HepG2 (cell line): ENCODE results near the gene ZBTB9. TPM values are rescaled to one million over a fixed set of nuclear protein-coding genes. Genes with fewer than 3 reads are reported as not detected.

Experiments
- AKAP8 ChIP-seq: sonication (generic); formaldehyde crosslinking; IDR thresholded peaks from 2 replicates; pipeline ENCODE4 v1.5.1; 2020; ENCODE audit warnings: mild to moderate bottlenecking, missing genetic modification reagents
- CEBPG ChIP-seq: IDR thresholded peaks from 2 replicates; pipeline ENCODE4 v1.6.1; 2016
- CREB1 ChIP-seq, 2 experiments: fragments of 450-650 bp in 1 of 2; IDR thresholded peaks; 2 replicates each; pipeline ENCODE4 v1.6.1; 2016 to 2017; ENCODE audit warnings: control low read depth in 1 of 2, mild to moderate bottlenecking in 1 of 2, missing compliant biosample characterization in 1 of 2, missing genetic modification characterization in 1 of 2
- FOXA3 ChIP-seq: IDR thresholded peaks from 2 replicates; pipeline ENCODE4 v1.6.1; 2016; ENCODE audit warnings: missing genetic modification reagents, missing compliant biosample characterization
- JUN ChIP-seq: sonication (generic); formaldehyde crosslinking; IDR thresholded peaks from 2 replicates; pipeline ENCODE4 v1.4.0; 2020; ENCODE audit warnings: mild to moderate bottlenecking, missing genetic modification reagents
- NFE2 ChIP-seq: sonication (generic); formaldehyde crosslinking; IDR thresholded peaks from 2 replicates; pipeline ENCODE4 v1.4.0; 2020; ENCODE audit warnings: missing genetic modification reagents
- NFIB ChIP-seq: sonication (generic); formaldehyde crosslinking; IDR thresholded peaks from 2 replicates; pipeline ENCODE4 v1.9.0; 2021; ENCODE audit warnings: missing genetic modification reagents, mild to moderate bottlenecking, borderline replicate concordance
- PAWR ChIP-seq: sonication (generic); formaldehyde crosslinking; IDR thresholded peaks from 2 replicates; pipeline ENCODE4 v1.4.0; 2020; ENCODE audit warnings: missing genetic modification reagents, mild to moderate bottlenecking, borderline replicate concordance
- POLR2G ChIP-seq: fragments of 200-400 bp; formaldehyde crosslinking; IDR thresholded peaks from 2 replicates; pipeline ENCODE4 v1.6.1; 2018; ENCODE audit warnings: mild to moderate bottlenecking, low read depth, low read length, moderate library complexity
- REXO4 ChIP-seq: sonication (generic); formaldehyde crosslinking; IDR thresholded peaks from 2 replicates; pipeline ENCODE4 v1.8.0; 2022; ENCODE audit warnings: missing genetic modification reagents, mild to moderate bottlenecking, borderline replicate concordance
- SMC3 ChIP-seq: IDR thresholded peaks from 2 replicates; pipeline ENCODE4 v1.6.1; 2011; ENCODE audit warnings: low read length, improper control_type of control experiment
- ZBTB44 ChIP-seq: sonication (generic); formaldehyde crosslinking; IDR thresholded peaks from 2 replicates; pipeline ENCODE4 v1.4.0; 2020; ENCODE audit warnings: missing genetic modification reagents
- ZBTB7A ChIP-seq: sonication (generic); formaldehyde crosslinking; IDR thresholded peaks from 2 replicates; pipeline ENCODE4 v1.8.0; 2022; ENCODE audit warnings: mild to moderate bottlenecking, missing genetic modification reagents
- ZFP36L1 ChIP-seq: sonication (generic); formaldehyde crosslinking; IDR thresholded peaks from 2 replicates; pipeline ENCODE4 v1.8.0; 2022; ENCODE audit warnings: mild to moderate bottlenecking, missing genetic modification reagents, moderate library complexity
- ZNF136 ChIP-seq: sonication (generic); formaldehyde crosslinking; IDR thresholded peaks from 2 replicates; pipeline ENCODE4 v1.8.1; 2022; ENCODE audit warnings: low read depth, mild to moderate bottlenecking, moderate library complexity, missing genetic modification reagents
- ZNF280B ChIP-seq: sonication (generic); formaldehyde crosslinking; IDR thresholded peaks from 2 replicates; pipeline ENCODE4 v1.5.0; 2020; ENCODE audit warnings: missing genetic modification reagents, mild to moderate bottlenecking, borderline replicate concordance
- ZNF329 ChIP-seq: sonication (generic); formaldehyde crosslinking; IDR thresholded peaks from 2 replicates; pipeline ENCODE4 v1.9.0; 2021; ENCODE audit warnings: low read depth, mild to moderate bottlenecking, missing genetic modification reagents
- ZNF75D ChIP-seq: sonication (generic); formaldehyde crosslinking; IDR thresholded peaks from 2 replicates; pipeline ENCODE4 v1.8.1; 2023; ENCODE audit warnings: missing genetic modification reagents, mild to moderate bottlenecking, borderline replicate concordance
- ZNF782 ChIP-seq: sonication (generic); formaldehyde crosslinking; IDR thresholded peaks from 2 replicates; pipeline ENCODE4 v1.4.0; 2020; ENCODE audit warnings: missing genetic modification reagents, mild to moderate bottlenecking, borderline replicate concordance
- polyA plus RNA-seq, 8 experiments: library from polyadenylated mRNA; depleted of rRNA in 3 of 8; stranded (reverse) in 7 of 8; unstranded in 1 of 8; fragments of >200 nt; fragmentation: Illumina TruSeq in 4 of 8; extraction: Trizol in 4 of 8; gene quantifications; 2 replicates each; pipeline versions ENCODE4 v1.2.1 to v1.2.3, GENCODE V29; 2011 to 2016; ENCODE audit warnings: low read depth in 4 of 8, missing spikeins in 1 of 8, mixed read lengths in 1 of 8; ENCODE audit not compliant: insufficient read depth in 1 of 8
- total RNA-seq, 5 experiments: library from RNA; depleted of rRNA; stranded (reverse); fragments of >200 nt; fragmentation: Illumina TruSeq; extraction: Trizol; gene quantifications; 2 replicates each; pipeline ENCODE4 v1.2.3, GENCODE V29; 2016; ENCODE audit warnings: low read depth in 1 of 5
- TF ChIP-seq, protein P1 (sequence below): sonication (generic); formaldehyde crosslinking; IDR thresholded peaks from 2 replicates; pipeline ENCODE4 v1.8.1; 2023; ENCODE audit warnings: mild to moderate bottlenecking, inconsistent platforms, moderate library complexity, missing genetic modification reagents, borderline replicate concordance
- TF ChIP-seq, protein P2 (sequence below): sonication (generic); formaldehyde crosslinking; IDR thresholded peaks from 2 replicates; pipeline ENCODE4 v1.9.0; 2021; ENCODE audit warnings: missing genetic modification reagents, borderline replicate concordance
- TF ChIP-seq, protein P3 (sequence below): IDR thresholded peaks from 2 replicates; pipeline ENCODE4 v1.6.1; 2016

Gene ZBTB9
- total and polyA plus RNA-seq, 2 of the 13 experiments (the other 11 are each of a cell fraction or from before 2014, with no cell fraction given) = 5.3 to 9.2 TPM

- TF ChIP-seq, protein P1, sequence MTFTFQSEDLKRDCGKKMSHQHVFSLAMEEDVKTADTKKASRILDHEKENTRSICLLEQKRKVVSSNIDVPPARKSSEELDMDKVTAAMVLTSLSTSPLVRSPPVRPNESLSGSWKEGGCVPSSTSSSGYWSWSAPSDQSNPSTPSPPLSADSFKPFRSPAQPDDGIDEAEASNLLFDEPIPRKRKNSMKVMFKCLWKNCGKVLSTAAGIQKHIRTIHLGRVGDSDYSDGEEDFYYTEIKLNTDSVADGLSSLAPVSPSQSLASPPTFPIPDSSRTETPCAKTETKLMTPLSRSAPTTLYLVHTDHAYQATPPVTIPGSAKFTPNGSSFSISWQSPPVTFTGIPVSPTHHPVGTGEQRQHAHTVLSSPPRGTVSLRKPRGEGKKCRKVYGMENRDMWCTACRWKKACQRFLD (CRISPR knock-in tag) = no peak
- no peak for TF ChIP-seq PAWR (CRISPR knock-in tag)
- TF ChIP-seq POLR2G = peak; percentile 77
- no peak for TF ChIP-seq ZNF329 (CRISPR knock-in tag)
- no peak for TF ChIP-seq CREB1 (IDR thresholded peaks at IDR 0.05)
- no peak for TF ChIP-seq CREB1 (CRISPR knock-in tag; IDR thresholded peaks at IDR 0.05)
- no peak for TF ChIP-seq ZNF75D (CRISPR knock-in tag)
- no peak for TF ChIP-seq ZNF136
- TF ChIP-seq ZBTB7A (CRISPR knock-in tag) = peak; percentile 43; the same call in 1 of the 2 replicates
- no peak for TF ChIP-seq AKAP8 (CRISPR knock-in tag)
- TF ChIP-seq SMC3 = peak; percentile 19
- TF ChIP-seq, protein P2, sequence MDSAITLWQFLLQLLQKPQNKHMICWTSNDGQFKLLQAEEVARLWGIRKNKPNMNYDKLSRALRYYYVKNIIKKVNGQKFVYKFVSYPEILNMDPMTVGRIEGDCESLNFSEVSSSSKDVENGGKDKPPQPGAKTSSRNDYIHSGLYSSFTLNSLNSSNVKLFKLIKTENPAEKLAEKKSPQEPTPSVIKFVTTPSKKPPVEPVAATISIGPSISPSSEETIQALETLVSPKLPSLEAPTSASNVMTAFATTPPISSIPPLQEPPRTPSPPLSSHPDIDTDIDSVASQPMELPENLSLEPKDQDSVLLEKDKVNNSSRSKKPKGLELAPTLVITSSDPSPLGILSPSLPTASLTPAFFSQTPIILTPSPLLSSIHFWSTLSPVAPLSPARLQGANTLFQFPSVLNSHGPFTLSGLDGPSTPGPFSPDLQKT (CRISPR knock-in tag) = no peak
- peak; percentile 29; the same call in 1 of the 2 replicates for TF ChIP-seq FOXA3 (CRISPR knock-in tag)
- no peak for TF ChIP-seq CEBPG
- no peak for TF ChIP-seq ZBTB44 (CRISPR knock-in tag)
- no peak for TF ChIP-seq JUN (CRISPR knock-in tag)
- TF ChIP-seq ZNF280B (CRISPR knock-in tag) = no peak
- TF ChIP-seq, protein P3, sequence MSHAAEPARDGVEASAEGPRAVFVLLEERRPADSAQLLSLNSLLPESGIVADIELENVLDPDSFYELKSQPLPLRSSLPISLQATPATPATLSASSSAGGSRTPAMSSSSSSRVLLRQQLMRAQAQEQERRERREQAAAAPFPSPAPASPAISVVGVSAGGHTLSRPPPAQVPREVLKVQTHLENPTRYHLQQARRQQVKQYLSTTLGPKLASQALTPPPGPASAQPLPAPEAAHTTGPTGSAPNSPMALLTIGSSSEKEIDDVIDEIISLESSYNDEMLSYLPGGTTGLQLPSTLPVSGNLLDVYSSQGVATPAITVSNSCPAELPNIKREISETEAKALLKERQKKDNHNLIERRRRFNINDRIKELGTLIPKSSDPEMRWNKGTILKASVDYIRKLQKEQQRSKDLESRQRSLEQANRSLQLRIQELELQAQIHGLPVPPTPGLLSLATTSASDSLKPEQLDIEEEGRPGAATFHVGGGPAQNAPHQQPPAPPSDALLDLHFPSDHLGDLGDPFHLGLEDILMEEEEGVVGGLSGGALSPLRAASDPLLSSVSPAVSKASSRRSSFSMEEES (CRISPR knock-in tag) = peak; percentile 77; the same call in 1 of the 2 replicates
- no peak for TF ChIP-seq REXO4 (CRISPR knock-in tag)
- TF ChIP-seq NFIB (CRISPR knock-in tag) = no peak
- TF ChIP-seq ZNF782 (CRISPR knock-in tag) = 0 out of 2 replicates have a peak, but pooled peaks have one; percentile 74
- no peak for TF ChIP-seq ZFP36L1
- TF ChIP-seq NFE2 (CRISPR knock-in tag) = no peak
Measured at GRCh38 chr6:33425668-33426577, 28.5 kb upstream of the ZBTB9 start (continued).
